H1 (cell line): Measurements from ENCODE around the gene CDC73. TPM values are rescaled to one million over a fixed set of nuclear protein-coding genes. Genes with fewer than 3 reads are reported as not detected.

Experiments
- CTCF ChIA-PET: fragments of 300-600 bp; sonication (Branson Sonifier 250); formaldehyde crosslinking; loops from one replicate; lab custom pipeline; 2021; ENCODE audit not compliant: partially characterized antibody; lab: Charles Lee
- POLR2A ChIA-PET: fragments of 300-600 bp; sonication (Branson Sonifier 250); formaldehyde crosslinking; loops from one replicate; lab custom pipeline; 2021; ENCODE audit warnings: inconsistent platforms; ENCODE audit not compliant: partially characterized antibody; lab: Charles Lee
- DNase-seq, 2 experiments: peaks; one replicate each; pipeline versions ENCODE4 v3.0.0 to v3.0.0-alpha.2; 2010 to 2022; ENCODE audit warnings: low spot score in 2 of 2, low read depth in 1 of 2, mixed read lengths in 1 of 2
- FAIRE-seq: peaks from 2 replicates; lab custom pipeline; 2011; peaks lifted over from hg19 to GRCh38; lab: Jason Lieb, UNC
- H2AFZ ChIP-seq: 2 replicates; pipeline ENCODE4 v1.8.1; 2012; ENCODE audit warnings: low read length, inconsistent platforms
- H2AK5ac ChIP-seq: 2 replicates; pipeline ENCODE4 v1.6.1; 2013; ENCODE audit warnings: low read depth, low read length
- H2BK120ac ChIP-seq: replicated peaks from 2 replicates; pipeline ENCODE3; 2013; ENCODE audit warnings: low read depth, low read length, inconsistent platforms
- H2BK12ac ChIP-seq: 2 replicates; pipeline ENCODE4 v1.6.1; 2013; ENCODE audit warnings: low read depth, low read length
- H2BK15ac ChIP-seq: 2 replicates; pipeline ENCODE4 v1.6.1; 2013; ENCODE audit warnings: low read length
- H2BK20ac ChIP-seq: 2 replicates; pipeline ENCODE4 v1.6.1; 2013; ENCODE audit warnings: low read length
- H2BK5ac ChIP-seq: 2 replicates; pipeline ENCODE4 v1.6.1; 2013; ENCODE audit warnings: low read depth, low read length
- H3K14ac ChIP-seq: 2 replicates; pipeline ENCODE4 v1.6.1; 2013; ENCODE audit warnings: inconsistent platforms; ENCODE audit not compliant: insufficient read length
- H3K18ac ChIP-seq: 2 replicates; pipeline ENCODE4 v1.6.1; 2013; ENCODE audit warnings: low read length; ENCODE audit errors: extremely low read depth
- H3K23ac ChIP-seq: 2 replicates; pipeline ENCODE4 v1.6.1; 2013; ENCODE audit warnings: inconsistent platforms; ENCODE audit not compliant: insufficient read length
- H3K23me2 ChIP-seq: 2 replicates; pipeline ENCODE4 v1.6.1; 2013; ENCODE audit warnings: low read depth, low read length
- H3K27ac ChIP-seq: 2 replicates; pipeline ENCODE4 v1.6.1; 2011; ENCODE audit warnings: low read depth, low read length, inconsistent platforms
- H3K27me3 ChIP-seq, 4 experiments: replicated peaks in 1 of 4; 1 replicate in 1 of 4; 2 replicates in 3 of 4; pipeline versions ENCODE4 v1.6.1 to v1.8.1; 2011 to 2013; ENCODE audit warnings: low read length in 3 of 4, mild to moderate bottlenecking in 3 of 4, inconsistent platforms in 2 of 4, mixed read lengths in 2 of 4, moderate library complexity in 1 of 4; ENCODE audit not compliant: control insufficient read depth in 3 of 4, insufficient read depth in 3 of 4; ENCODE audit errors: extremely low read depth in 1 of 4
- H3K36me3 ChIP-seq, 4 experiments: 2 replicates each; pipeline versions ENCODE4 v1.6.1 to v1.8.1; 2011 to 2013; ENCODE audit warnings: mild to moderate bottlenecking in 4 of 4, low read length in 3 of 4, moderate library complexity in 2 of 4, control low read depth in 1 of 4, inconsistent platforms in 1 of 4; ENCODE audit not compliant: insufficient read depth in 4 of 4, control insufficient read depth in 2 of 4
- H3K4ac ChIP-seq: replicated peaks from 2 replicates; pipeline ENCODE3; 2013; ENCODE audit warnings: low read length, low read depth, mixed read lengths, inconsistent platforms; ENCODE audit not compliant: insufficient read length
- H3K4me1 ChIP-seq, 4 experiments: replicated peaks in 1 of 4; 1 replicate in 1 of 4; 2 replicates in 3 of 4; pipeline versions ENCODE4 v1.6.1 to v1.8.1; 2011 to 2013; ENCODE audit warnings: low read length in 3 of 4, inconsistent platforms in 2 of 4, mixed read lengths in 1 of 4; ENCODE audit not compliant: insufficient read depth in 4 of 4, control insufficient read depth in 3 of 4
- H3K4me2 ChIP-seq, 2 experiments: 2 replicates each; pipeline versions ENCODE4 v1.6.1 to v1.8.1; 2011 to 2013; ENCODE audit warnings: low read depth in 2 of 2, low read length in 2 of 2, control low read depth in 1 of 2, inconsistent platforms in 1 of 2, mild to moderate bottlenecking in 1 of 2; ENCODE audit not compliant: insufficient read depth in 1 of 2
- H3K4me3 ChIP-seq, 4 experiments: fragments of 200-600, 300-600 bp in 1 of 4; sonication (generic), shearing (Covaris generic), sonication (Bioruptor Twin) in 1 of 4; 2 replicates each; pipeline versions ENCODE4 v1.5.1 to v1.8.1; 2011 to 2016; ENCODE audit warnings: low read length in 4 of 4, low read depth in 3 of 4, control low read depth in 2 of 4, inconsistent platforms in 2 of 4, mild to moderate bottlenecking in 2 of 4, mixed read lengths in 1 of 4, moderate library complexity in 1 of 4; ENCODE audit not compliant: insufficient read depth in 2 of 4; ENCODE audit errors: extremely low read depth in 1 of 4
- H3K56ac ChIP-seq: replicated peaks from 2 replicates; pipeline ENCODE3; 2013; ENCODE audit warnings: low read depth, mild to moderate bottlenecking, mixed read lengths, low read length, inconsistent platforms; ENCODE audit not compliant: insufficient read length
- H3K79me1 ChIP-seq: 2 replicates; pipeline ENCODE4 v1.6.1; 2013; ENCODE audit warnings: low read depth, low read length, control low read depth
- H3K79me2 ChIP-seq, 2 experiments: 2 replicates each; pipeline versions ENCODE4 v1.6.1 to v1.8.1; 2012 to 2013; ENCODE audit warnings: low read length in 2 of 2, mild to moderate bottlenecking in 2 of 2, inconsistent platforms in 1 of 2; ENCODE audit not compliant: insufficient read depth in 2 of 2, control insufficient read depth in 1 of 2
- H3K9ac ChIP-seq, 4 experiments: replicated peaks in 1 of 4; 1 replicate in 1 of 4; 2 replicates in 3 of 4; pipeline versions ENCODE4 v1.6.1 to v1.8.1; 2011 to 2013; ENCODE audit warnings: low read depth in 3 of 4, low read length in 3 of 4, control low read depth in 2 of 4, mild to moderate bottlenecking in 2 of 4, moderate library complexity in 2 of 4, inconsistent platforms in 1 of 4; ENCODE audit errors: extremely low read depth in 1 of 4
- H3K9me3 ChIP-seq, 2 experiments: 2 replicates each; pipeline versions ENCODE4 v1.6.1 to v1.8.1; 2012 to 2013; ENCODE audit warnings: mild to moderate bottlenecking in 2 of 2, moderate library complexity in 2 of 2, control low read depth in 1 of 2, inconsistent platforms in 1 of 2, low read depth in 1 of 2, low read length in 1 of 2, mixed read lengths in 1 of 2; ENCODE audit not compliant: insufficient read depth in 2 of 2
- H4K20me1 ChIP-seq, 2 experiments: replicated peaks in 1 of 2; 2 replicates each; pipeline versions ENCODE3 to v1.8.1; 2011 to 2013; ENCODE audit warnings: inconsistent platforms in 2 of 2, low read length in 2 of 2, mild to moderate bottlenecking in 1 of 2; ENCODE audit not compliant: insufficient read depth in 2 of 2, control insufficient read depth in 1 of 2
- H4K5ac ChIP-seq: 2 replicates; pipeline ENCODE4 v1.6.1; 2013; ENCODE audit warnings: low read length, low read depth, mixed read lengths, inconsistent platforms; ENCODE audit not compliant: insufficient read length
- H4K8ac ChIP-seq: 2 replicates; pipeline ENCODE4 v1.8.0; 2013; ENCODE audit warnings: mild to moderate bottlenecking, moderate library complexity, low read length, inconsistent platforms; ENCODE audit not compliant: insufficient read depth; ENCODE audit errors: extremely low read depth
- H4K91ac ChIP-seq: replicated peaks from 2 replicates; pipeline ENCODE3; 2013; ENCODE audit warnings: low read length, mixed read lengths, inconsistent platforms; ENCODE audit not compliant: insufficient read length
- GABPA ChIP-seq: IDR thresholded peaks from 2 replicates; pipeline ENCODE4 v1.6.1; 2011; ENCODE audit warnings: mild to moderate bottlenecking, low read length, moderate library complexity, borderline replicate concordance; ENCODE audit not compliant: insufficient read depth
- KDM5A ChIP-seq: fragments of 200-600 bp; IDR thresholded peaks from 2 replicates; pipeline ENCODE4 v1.7.1; 2012; ENCODE audit warnings: mild to moderate bottlenecking, low read length, inconsistent platforms, mixed read lengths
- WGBS, 2 experiments: shearing (Covaris generic) in 1 of 2; methylation state at CpG; one replicate each; pipeline versions ENCODE4 v1.1.6 to v1.1.7; 2013 to 2015; ENCODE audit warnings: low lambda C conversion rate in 2 of 2, mixed read lengths in 2 of 2, inconsistent platforms in 1 of 2, low coverage in 1 of 2, missing lambda C conversion rate in 1 of 2; ENCODE audit not compliant: insufficient replicate concordance in 2 of 2, insufficient coverage in 1 of 2, insufficient read length in 1 of 2; ENCODE audit errors: extremely low coverage in 1 of 2, missing lambda C conversion rate in 1 of 2; 5-methylcytosine and 5-hydroxymethylcytosine counted together
- polyA plus RNA-seq, 7 experiments: library from polyadenylated mRNA; depleted of rRNA in 3 of 7; stranded (reverse) in 5 of 7; unstranded in 2 of 7; fragments of >200 nt in 5 of 7; fragments of 200-250 nt in 2 of 7; gene quantifications; 1 replicate in 5 of 7; 2 replicates in 1 of 7; 4 replicates in 1 of 7; pipeline versions ENCODE4 v1.2.1 to v1.2.3, GENCODE V29; 2011 to 2013; ENCODE audit warnings: missing spikeins in 2 of 7, mixed read lengths in 2 of 7
- total RNA-seq: library from RNA; stranded (reverse); fragmentation: NEBNext Ultra II Directional; extraction: Animal tissue kit (Norgen Biotek cat#: 25700); gene quantifications from 2 replicates; pipeline ENCODE4 v1.2.1, GENCODE V29; 2021

Gene CDC73
- total and polyA plus RNA-seq, 2 of the 8 experiments (the other 6 are each of a cell fraction or from before 2014, with no cell fraction given): 9.8 to 64.0 TPM

- no peak overlapping the region for H3K23ac ChIP-seq
- H4K20me1 ChIP-seq: peaks cover 0 to 1% of the 10 kb centered on the region in 2 experiments
- ChIA-PET POLR2A (no interaction called here), CTCF (interaction anchor here (0.7 to 0.8 kb wide), 2 partner anchors 181 to 194 kb away, joined by 3 read pairs; no protein-coding TSS in a partner anchor)
- H3K27me3 ChIP-seq: no peaks in the 10 kb centered on the region
- FAIRE-seq: no peak
- H2BK5ac ChIP-seq: no peak overlapping the region
- no peaks in the 10 kb centered on the region for H3K9me3 ChIP-seq
- H3K56ac ChIP-seq: no peak overlapping the region
- H4K5ac ChIP-seq: no peak overlapping the region
- no peak overlapping the region for H3K27ac ChIP-seq
- H3K9ac ChIP-seq: no peak overlapping the region
- no peak overlapping the region for H3K4me3 ChIP-seq
- no peaks in the 10 kb centered on the region for H3K4me1 ChIP-seq
- H2BK120ac ChIP-seq: no peak overlapping the region
- H3K79me2 ChIP-seq: peaks cover 0 to 26% of the 10 kb centered on the region in 2 experiments; a peak in 2 of 4 replicates
- peaks cover 0 to 13% (median 0%) of the 10 kb centered on the region in 4 experiments; a peak in 2 of 8 replicates for H3K36me3 ChIP-seq
- H2BK15ac ChIP-seq: no peak overlapping the region
- no peaks in the 10 kb centered on the region for H3K23me2 ChIP-seq
- H3K4ac ChIP-seq: no peak overlapping the region
- H4K8ac ChIP-seq: no peak overlapping the region
- no peak overlapping the region for H2BK12ac ChIP-seq
- H3K79me1 ChIP-seq: no peaks in the 10 kb centered on the region
- H2AK5ac ChIP-seq: no peak overlapping the region
- TF ChIP-seq GABPA (no peak), KDM5A (no peak)
- no peak overlapping the region for H4K91ac ChIP-seq
- no peak overlapping the region for H2AFZ ChIP-seq
- no peak overlapping the region for H3K4me2 ChIP-seq
- H2BK20ac ChIP-seq: no peak overlapping the region
- DNase-seq: no peak
- 95% methylated on average over 2 of the region's 2 CpGs; no CpG with 5 or more reads in 1 of the 2 experiments for WGBS, 2 experiments
- H3K18ac ChIP-seq: no peak overlapping the region
- H3K14ac ChIP-seq: no peak overlapping the region
Observed at GRCh38 chr1:193201021-193201420, 79.2 kb downstream of the CDC73 start.
